H1 (cell line): Measurements from ENCODE around the gene FERMT1. TPM values are rescaled to one million over a fixed set of nuclear protein-coding genes. Genes with fewer than 3 reads are reported as not detected.

Source experiments
- CTCF ChIA-PET: fragments of 300-600 bp; sonication (Branson Sonifier 250); formaldehyde crosslinking; loops from one replicate; lab custom pipeline; 2021; ENCODE audit not compliant: partially characterized antibody; lab: Charles Lee
- POLR2A ChIA-PET: fragments of 300-600 bp; sonication (Branson Sonifier 250); formaldehyde crosslinking; loops from one replicate; lab custom pipeline; 2021; ENCODE audit warnings: inconsistent platforms; ENCODE audit not compliant: partially characterized antibody; lab: Charles Lee
- DNase-seq, 2 experiments: peaks; one replicate each; pipeline versions ENCODE4 v3.0.0 to v3.0.0-alpha.2; 2010 to 2022; ENCODE audit warnings: low spot score in 2 of 2, low read depth in 1 of 2, mixed read lengths in 1 of 2
- FAIRE-seq: peaks from 2 replicates; lab custom pipeline; 2011; peaks lifted over from hg19 to GRCh38; lab: Jason Lieb, UNC
- H2AFZ ChIP-seq: 2 replicates; pipeline ENCODE4 v1.8.1; 2012; ENCODE audit warnings: low read length, inconsistent platforms
- H2AK5ac ChIP-seq: 2 replicates; pipeline ENCODE4 v1.6.1; 2013; ENCODE audit warnings: low read depth, low read length
- H2BK120ac ChIP-seq: replicated peaks from 2 replicates; pipeline ENCODE3; 2013; ENCODE audit warnings: low read depth, low read length, inconsistent platforms
- H2BK12ac ChIP-seq: 2 replicates; pipeline ENCODE4 v1.6.1; 2013; ENCODE audit warnings: low read depth, low read length
- H2BK15ac ChIP-seq: 2 replicates; pipeline ENCODE4 v1.6.1; 2013; ENCODE audit warnings: low read length
- H2BK20ac ChIP-seq: 2 replicates; pipeline ENCODE4 v1.6.1; 2013; ENCODE audit warnings: low read length
- H2BK5ac ChIP-seq: 2 replicates; pipeline ENCODE4 v1.6.1; 2013; ENCODE audit warnings: low read depth, low read length
- H3K14ac ChIP-seq: 2 replicates; pipeline ENCODE4 v1.6.1; 2013; ENCODE audit warnings: inconsistent platforms; ENCODE audit not compliant: insufficient read length
- H3K18ac ChIP-seq: 2 replicates; pipeline ENCODE4 v1.6.1; 2013; ENCODE audit warnings: low read length; ENCODE audit errors: extremely low read depth
- H3K23ac ChIP-seq: 2 replicates; pipeline ENCODE4 v1.6.1; 2013; ENCODE audit warnings: inconsistent platforms; ENCODE audit not compliant: insufficient read length
- H3K23me2 ChIP-seq: 2 replicates; pipeline ENCODE4 v1.6.1; 2013; ENCODE audit warnings: low read depth, low read length
- H3K27ac ChIP-seq: 2 replicates; pipeline ENCODE4 v1.6.1; 2011; ENCODE audit warnings: low read depth, low read length, inconsistent platforms
- H3K27me3 ChIP-seq, 4 experiments: replicated peaks in 1 of 4; 1 replicate in 1 of 4; 2 replicates in 3 of 4; pipeline versions ENCODE4 v1.6.1 to v1.8.1; 2011 to 2013; ENCODE audit warnings: low read length in 3 of 4, mild to moderate bottlenecking in 3 of 4, inconsistent platforms in 2 of 4, mixed read lengths in 2 of 4, moderate library complexity in 1 of 4; ENCODE audit not compliant: control insufficient read depth in 3 of 4, insufficient read depth in 3 of 4; ENCODE audit errors: extremely low read depth in 1 of 4
- H3K36me3 ChIP-seq, 4 experiments: 2 replicates each; pipeline versions ENCODE4 v1.6.1 to v1.8.1; 2011 to 2013; ENCODE audit warnings: mild to moderate bottlenecking in 4 of 4, low read length in 3 of 4, moderate library complexity in 2 of 4, control low read depth in 1 of 4, inconsistent platforms in 1 of 4; ENCODE audit not compliant: insufficient read depth in 4 of 4, control insufficient read depth in 2 of 4
- H3K4ac ChIP-seq: replicated peaks from 2 replicates; pipeline ENCODE3; 2013; ENCODE audit warnings: low read length, low read depth, mixed read lengths, inconsistent platforms; ENCODE audit not compliant: insufficient read length
- H3K4me1 ChIP-seq, 4 experiments: replicated peaks in 1 of 4; 1 replicate in 1 of 4; 2 replicates in 3 of 4; pipeline versions ENCODE4 v1.6.1 to v1.8.1; 2011 to 2013; ENCODE audit warnings: low read length in 3 of 4, inconsistent platforms in 2 of 4, mixed read lengths in 1 of 4; ENCODE audit not compliant: insufficient read depth in 4 of 4, control insufficient read depth in 3 of 4
- H3K4me2 ChIP-seq, 2 experiments: 2 replicates each; pipeline versions ENCODE4 v1.6.1 to v1.8.1; 2011 to 2013; ENCODE audit warnings: low read depth in 2 of 2, low read length in 2 of 2, control low read depth in 1 of 2, inconsistent platforms in 1 of 2, mild to moderate bottlenecking in 1 of 2; ENCODE audit not compliant: insufficient read depth in 1 of 2
- H3K4me3 ChIP-seq, 4 experiments: fragments of 200-600, 300-600 bp in 1 of 4; sonication (generic), shearing (Covaris generic), sonication (Bioruptor Twin) in 1 of 4; 2 replicates each; pipeline versions ENCODE4 v1.5.1 to v1.8.1; 2011 to 2016; ENCODE audit warnings: low read length in 4 of 4, low read depth in 3 of 4, control low read depth in 2 of 4, inconsistent platforms in 2 of 4, mild to moderate bottlenecking in 2 of 4, mixed read lengths in 1 of 4, moderate library complexity in 1 of 4; ENCODE audit not compliant: insufficient read depth in 2 of 4; ENCODE audit errors: extremely low read depth in 1 of 4
- H3K56ac ChIP-seq: replicated peaks from 2 replicates; pipeline ENCODE3; 2013; ENCODE audit warnings: low read depth, mild to moderate bottlenecking, mixed read lengths, low read length, inconsistent platforms; ENCODE audit not compliant: insufficient read length
- H3K79me1 ChIP-seq: 2 replicates; pipeline ENCODE4 v1.6.1; 2013; ENCODE audit warnings: low read depth, low read length, control low read depth
- H3K79me2 ChIP-seq, 2 experiments: 2 replicates each; pipeline versions ENCODE4 v1.6.1 to v1.8.1; 2012 to 2013; ENCODE audit warnings: low read length in 2 of 2, mild to moderate bottlenecking in 2 of 2, inconsistent platforms in 1 of 2; ENCODE audit not compliant: insufficient read depth in 2 of 2, control insufficient read depth in 1 of 2
- H3K9ac ChIP-seq, 4 experiments: replicated peaks in 1 of 4; 1 replicate in 1 of 4; 2 replicates in 3 of 4; pipeline versions ENCODE4 v1.6.1 to v1.8.1; 2011 to 2013; ENCODE audit warnings: low read depth in 3 of 4, low read length in 3 of 4, control low read depth in 2 of 4, mild to moderate bottlenecking in 2 of 4, moderate library complexity in 2 of 4, inconsistent platforms in 1 of 4; ENCODE audit errors: extremely low read depth in 1 of 4
- H3K9me3 ChIP-seq, 2 experiments: 2 replicates each; pipeline versions ENCODE4 v1.6.1 to v1.8.1; 2012 to 2013; ENCODE audit warnings: mild to moderate bottlenecking in 2 of 2, moderate library complexity in 2 of 2, control low read depth in 1 of 2, inconsistent platforms in 1 of 2, low read depth in 1 of 2, low read length in 1 of 2, mixed read lengths in 1 of 2; ENCODE audit not compliant: insufficient read depth in 2 of 2
- H4K20me1 ChIP-seq, 2 experiments: replicated peaks in 1 of 2; 2 replicates each; pipeline versions ENCODE3 to v1.8.1; 2011 to 2013; ENCODE audit warnings: inconsistent platforms in 2 of 2, low read length in 2 of 2, mild to moderate bottlenecking in 1 of 2; ENCODE audit not compliant: insufficient read depth in 2 of 2, control insufficient read depth in 1 of 2
- H4K5ac ChIP-seq: 2 replicates; pipeline ENCODE4 v1.6.1; 2013; ENCODE audit warnings: low read length, low read depth, mixed read lengths, inconsistent platforms; ENCODE audit not compliant: insufficient read length
- H4K8ac ChIP-seq: 2 replicates; pipeline ENCODE4 v1.8.0; 2013; ENCODE audit warnings: mild to moderate bottlenecking, moderate library complexity, low read length, inconsistent platforms; ENCODE audit not compliant: insufficient read depth; ENCODE audit errors: extremely low read depth
- H4K91ac ChIP-seq: replicated peaks from 2 replicates; pipeline ENCODE3; 2013; ENCODE audit warnings: low read length, mixed read lengths, inconsistent platforms; ENCODE audit not compliant: insufficient read length
- ATF3 ChIP-seq: IDR thresholded peaks from 2 replicates; pipeline ENCODE4 v1.6.1; 2011; ENCODE audit warnings: low read depth, mild to moderate bottlenecking, low read length; ENCODE audit not compliant: insufficient read depth
- BRCA1 ChIP-seq: IDR thresholded peaks from 2 replicates; pipeline ENCODE4 v1.6.1; 2012; ENCODE audit warnings: low read depth, low read length, improper control_type of control experiment
- CEBPB ChIP-seq: IDR thresholded peaks from 2 replicates; pipeline ENCODE4 v1.6.1; 2012; ENCODE audit warnings: low read depth, low read length
- CTCF ChIP-seq, 3 experiments: IDR thresholded peaks; 1 replicate in 2 of 3; 2 replicates in 1 of 3; pipeline versions ENCODE4 v1.5.1 to v1.6.1; 2011; ENCODE audit warnings: low read length in 3 of 3, mild to moderate bottlenecking in 3 of 3, inconsistent platforms in 2 of 3, low read depth in 1 of 3, moderate library complexity in 1 of 3; ENCODE audit not compliant: insufficient read depth in 1 of 3; ENCODE audit errors: control extremely low read depth in 1 of 3
- E2F6 ChIP-seq: IDR thresholded peaks from 2 replicates; pipeline ENCODE4 v1.6.1; 2012; ENCODE audit warnings: inconsistent platforms
- JUN ChIP-seq: IDR thresholded peaks from 2 replicates; pipeline ENCODE4 v1.6.1; 2011; ENCODE audit warnings: low read depth, mild to moderate bottlenecking, improper control_type of control experiment, low read length
- POLR2A ChIP-seq, 2 experiments: IDR thresholded peaks; 1 replicate in 1 of 2; 2 replicates in 1 of 2; pipeline ENCODE4 v1.6.1; 2011; ENCODE audit warnings: low read depth in 2 of 2, low read length in 2 of 2, mild to moderate bottlenecking in 2 of 2; ENCODE audit errors: control extremely low read depth in 1 of 2
- RAD21 ChIP-seq, 2 experiments: IDR thresholded peaks in 1 of 2; conservative IDR thresholded peaks in 1 of 2; 2 replicates each; pipeline ENCODE4 v1.6.1; 2011; ENCODE audit warnings: low read depth in 2 of 2, low read length in 2 of 2, improper control_type of control experiment in 1 of 2, inconsistent platforms in 1 of 2, mild to moderate bottlenecking in 1 of 2, moderate library complexity in 1 of 2
- SIN3A ChIP-seq, 2 experiments: IDR thresholded peaks in 1 of 2; conservative IDR thresholded peaks in 1 of 2; 2 replicates each; pipeline ENCODE4 v1.6.1; 2011 to 2012; ENCODE audit warnings: low read length in 2 of 2, improper control_type of control experiment in 1 of 2, low read depth in 1 of 2, mild to moderate bottlenecking in 1 of 2
- SIRT6 ChIP-seq: IDR thresholded peaks from one replicate; pipeline ENCODE4 v1.7.1; 2012; ENCODE audit warnings: low read length, inconsistent platforms
- WGBS, 2 experiments: shearing (Covaris generic) in 1 of 2; methylation state at CpG; one replicate each; pipeline versions ENCODE4 v1.1.6 to v1.1.7; 2013 to 2015; ENCODE audit warnings: low lambda C conversion rate in 2 of 2, mixed read lengths in 2 of 2, inconsistent platforms in 1 of 2, low coverage in 1 of 2, missing lambda C conversion rate in 1 of 2; ENCODE audit not compliant: insufficient replicate concordance in 2 of 2, insufficient coverage in 1 of 2, insufficient read length in 1 of 2; ENCODE audit errors: extremely low coverage in 1 of 2, missing lambda C conversion rate in 1 of 2; 5-methylcytosine and 5-hydroxymethylcytosine counted together
- polyA plus RNA-seq, 7 experiments: library from polyadenylated mRNA; depleted of rRNA in 3 of 7; stranded (reverse) in 5 of 7; unstranded in 2 of 7; fragments of >200 nt in 5 of 7; fragments of 200-250 nt in 2 of 7; gene quantifications; 1 replicate in 5 of 7; 2 replicates in 1 of 7; 4 replicates in 1 of 7; pipeline versions ENCODE4 v1.2.1 to v1.2.3, GENCODE V29; 2011 to 2013; ENCODE audit warnings: missing spikeins in 2 of 7, mixed read lengths in 2 of 7
- total RNA-seq: library from RNA; stranded (reverse); fragmentation: NEBNext Ultra II Directional; extraction: Animal tissue kit (Norgen Biotek cat#: 25700); gene quantifications from 2 replicates; pipeline ENCODE4 v1.2.1, GENCODE V29; 2021

The FERMT1 gene
- total and polyA plus RNA-seq, 2 of the 8 experiments (the other 6 are each of a cell fraction or from before 2014, with no cell fraction given): 4.2 to 17.8 TPM

- Histone ChIP-seq H4K5ac (no peak overlapping the region), H3K4me2 (no peak overlapping the region), H3K79me2 (no peaks in the 10 kb centered on the region), H4K8ac (no peak overlapping the region), H3K79me1 (no peaks in the 10 kb centered on the region), H2BK20ac (no peak overlapping the region), H3K4ac (no peak overlapping the region), H2BK5ac (no peak overlapping the region), H4K91ac (no peak overlapping the region), H3K18ac (no peak overlapping the region), H3K4me3 (no peak overlapping the region), H3K36me3 (no peaks in the 10 kb centered on the region), H3K23ac (no peak overlapping the region), H3K23me2 (no peaks in the 10 kb centered on the region; the same call in 1 of the 2 replicates), H3K4me1 (peaks cover 0 to 4% (median 1%) of the 10 kb centered on the region in 4 experiments; a peak in 4 of 7 replicates), H4K20me1 (no peaks in the 10 kb centered on the region), H3K9ac (no peak overlapping the region), H2BK120ac (no peak overlapping the region), H2AFZ (no peak overlapping the region), H2AK5ac (no peak overlapping the region), H3K9me3 (no peaks in the 10 kb centered on the region), H3K14ac (no peak overlapping the region), H3K27ac (no peak overlapping the region), H2BK15ac (no peak overlapping the region), H3K56ac (no peak overlapping the region), H3K27me3 (peaks cover 10 to 20% (median 15%) of the 10 kb centered on the region in 4 experiments), H2BK12ac (no peak overlapping the region)
- DNase-seq: no peak
- WGBS, 2 experiments: 93% methylated on average over 2 of the region's 2 CpGs; no CpG with 5 or more reads in 1 of the 2 experiments
- ChIA-PET CTCF (no interaction called here), POLR2A (no interaction called here)
- FAIRE-seq: no peak
- TF ChIP-seq SIRT6 (no peak), CEBPB (no peak), CTCF (IDR thresholded peaks at IDR 0.05; ENCODE audit: control extremely low read depth in 1 of 3, insufficient read depth in 1 of 3, low read depth in 1 of 3, low read length in 3 of 3) (no peak), BRCA1 (no peak), ATF3 (no peak), POLR2A (IDR thresholded peaks at IDR 0.05; ENCODE audit: control extremely low read depth in 1 of 2, low read depth in 2 of 2, low read length in 2 of 2) (no peak), JUN (no peak), SIN3A (conservative IDR thresholded peaks at IDR 0.05 in 1 of 2, IDR thresholded peaks at IDR 0.05 in 1 of 2; ENCODE audit: low read depth in 1 of 2, low read length in 2 of 2) (no peak), E2F6 (no peak), RAD21 (IDR thresholded peaks at IDR 0.05 in 1 of 2, conservative IDR thresholded peaks at IDR 0.05 in 1 of 2; ENCODE audit: low read depth in 2 of 2, low read length in 2 of 2) (no peak)
These were observed 65.1 kb downstream of the FERMT1 start for GRCh38 chr20:6057691-6058090.
